SK-N-SH (cell line): ENCODE data around the gene TMEM41A. TPM values are rescaled to one million over a fixed set of nuclear protein-coding genes. Genes with fewer than 3 reads are reported as not detected.

ENCODE experiments used
- CTCF ChIA-PET: fragments of 300-600, 350-600 bp; formaldehyde crosslinking; extraction: SDS; loops from one replicate; lab custom pipeline; 2021; lab: Yijun Ruan, JAX
- POLR2A ChIA-PET: fragments of 350-600 bp; sonication (Branson Sonifier 250); formaldehyde crosslinking; extraction: SDS; loops from one replicate; lab custom pipeline; 2020; ENCODE audit warnings: antibody characterized with exemption, inconsistent platforms; lab: Yijun Ruan, JAX
- DNase-seq: peaks from one replicate; pipeline ENCODE4 v3.0.0; 2012
- H2AFZ ChIP-seq: fragments of 200-600 bp; sonication (generic); 2 replicates; pipeline ENCODE4 v1.8.1; 2016; ENCODE audit warnings: antibody characterized with exemption, mild to moderate bottlenecking, low read depth
- H3F3A ChIP-seq: fragments of 200-600 bp; sonication (generic); replicated peaks from 2 replicates; pipeline ENCODE3; 2016; ENCODE audit warnings: antibody characterized with exemption, mild to moderate bottlenecking; ENCODE audit not compliant: insufficient read depth
- H3K27ac ChIP-seq, 2 experiments: fragments of 200-500 bp in 1 of 2; fragments of 200-600 bp in 1 of 2; sonication (Bioruptor generic) in 1 of 2; sonication (generic), shearing (Covaris generic) in 1 of 2; 2 replicates each; pipeline versions ENCODE4 v1.5.1 to v1.6.1; 2014 to 2016; ENCODE audit warnings: low read depth in 2 of 2, inconsistent platforms in 1 of 2, low read length in 1 of 2, mild to moderate bottlenecking in 1 of 2, mixed read lengths in 1 of 2
- H3K27me3 ChIP-seq: fragments of 200-600 bp; sonication (generic), shearing (Covaris generic); 2 replicates; pipeline ENCODE4 v1.6.1; 2016; ENCODE audit warnings: mixed run types; ENCODE audit not compliant: insufficient read depth
- H3K36me3 ChIP-seq, 2 experiments: fragments of 200-500 bp in 1 of 2; fragments of 200-600 bp in 1 of 2; sonication (Bioruptor generic) in 1 of 2; sonication (generic) in 1 of 2; replicated peaks in 1 of 2; 2 replicates each; pipeline versions ENCODE3 to v1.5.1; 2014 to 2016; ENCODE audit warnings: low read length in 1 of 2, mild to moderate bottlenecking in 1 of 2; ENCODE audit not compliant: insufficient read depth in 2 of 2, control insufficient read depth in 1 of 2
- H3K4me1 ChIP-seq, 2 experiments: fragments of 200-500 bp in 1 of 2; fragments of 200-600 bp in 1 of 2; sonication (Bioruptor generic) in 1 of 2; sonication (generic), shearing (Covaris generic) in 1 of 2; 2 replicates each; pipeline versions ENCODE4 v1.5.1 to v1.6.1; 2014 to 2016; ENCODE audit warnings: low read depth in 1 of 2, low read length in 1 of 2, mixed run types in 1 of 2; ENCODE audit not compliant: insufficient read depth in 2 of 2, control insufficient read depth in 1 of 2
- H3K4me2 ChIP-seq: fragments of 200-600 bp; sonication (generic), shearing (Covaris generic); 2 replicates; pipeline ENCODE4 v1.6.1; 2017; ENCODE audit warnings: mixed run types
- H3K4me3 ChIP-seq, 2 experiments: fragments of 200-500 bp in 1 of 2; fragments of 200-600 bp in 1 of 2; sonication (Bioruptor generic) in 1 of 2; sonication (generic), shearing (Covaris generic) in 1 of 2; 2 replicates each; pipeline versions ENCODE4 v1.5.1 to v1.8.1; 2014 to 2016; ENCODE audit warnings: low read depth in 2 of 2, inconsistent platforms in 1 of 2, low read length in 1 of 2, mild to moderate bottlenecking in 1 of 2, mixed read lengths in 1 of 2, moderate library complexity in 1 of 2
- H3K79me2 ChIP-seq: fragments of 200-600 bp; sonication (generic); 2 replicates; pipeline ENCODE4 v1.8.1; 2017; ENCODE audit warnings: mild to moderate bottlenecking; ENCODE audit not compliant: insufficient read depth
- H3K9ac ChIP-seq: fragments of 200-600 bp; sonication (generic); 2 replicates; pipeline ENCODE4 v1.6.1; 2017; ENCODE audit warnings: mixed run types
- H3K9me2 ChIP-seq: fragments of 200-600 bp; sonication (generic); 2 replicates; pipeline ENCODE4 v1.6.1; 2017; ENCODE audit warnings: mixed run types
- H3K9me3 ChIP-seq: fragments of 200-600 bp; sonication (generic); 2 replicates; pipeline ENCODE4 v1.6.1; 2017; ENCODE audit warnings: mixed run types, mild to moderate bottlenecking, moderate library complexity
- H4K20me1 ChIP-seq: fragments of 200-600 bp; sonication (generic); 2 replicates; pipeline ENCODE4 v1.6.1; 2017; ENCODE audit warnings: mild to moderate bottlenecking, mixed run types; ENCODE audit not compliant: insufficient read depth
- ELF1 ChIP-seq: IDR thresholded peaks from 2 replicates; pipeline ENCODE4 v1.4.0; 2012
- FOSL2 ChIP-seq: IDR thresholded peaks from 2 replicates; pipeline ENCODE4 v1.4.0; 2012; ENCODE audit warnings: low read depth, mild to moderate bottlenecking, moderate library complexity, borderline replicate concordance
- FOXM1 ChIP-seq: IDR thresholded peaks from 2 replicates; pipeline ENCODE4 v1.4.0; 2012; ENCODE audit warnings: low read depth, mild to moderate bottlenecking
- GABPA ChIP-seq: IDR thresholded peaks from 2 replicates; pipeline ENCODE4 v1.4.0; 2012; ENCODE audit warnings: low read depth, mild to moderate bottlenecking
- GATA2 ChIP-seq: sonication (generic); formaldehyde crosslinking; IDR thresholded peaks from 2 replicates; pipeline ENCODE4 v1.5.0; 2020; ENCODE audit warnings: mild to moderate bottlenecking, missing genetic modification reagents
- IRF3 ChIP-seq: fragments of 150-350 bp; IDR thresholded peaks from 2 replicates; pipeline ENCODE4 v1.6.1; 2016; ENCODE audit warnings: mild to moderate bottlenecking, low read depth, low read length
- JUND ChIP-seq: IDR thresholded peaks from 2 replicates; pipeline ENCODE4 v1.4.0; 2012
- MEF2A ChIP-seq: IDR thresholded peaks from 2 replicates; pipeline ENCODE4 v1.4.0; 2012; ENCODE audit warnings: low read depth, borderline replicate concordance
- MXI1 ChIP-seq: IDR thresholded peaks from 2 replicates; pipeline ENCODE4 v1.6.1; 2012; ENCODE audit warnings: mild to moderate bottlenecking, low read depth, low read length, improper control_type of control experiment
- NRF1 ChIP-seq: IDR thresholded peaks from 2 replicates; pipeline ENCODE4 v1.6.1; 2012; ENCODE audit warnings: low read depth, mild to moderate bottlenecking, low read length
- PBX3 ChIP-seq: IDR thresholded peaks from 2 replicates; pipeline ENCODE4; 2012
- POLR2AphosphoS5 ChIP-seq: IDR thresholded peaks from 2 replicates; pipeline ENCODE4 v1.6.1; 2012; ENCODE audit warnings: low read depth, low read length
- RXRA ChIP-seq: IDR thresholded peaks from 2 replicates; pipeline ENCODE4 v1.4.0; 2012; ENCODE audit warnings: low read depth, mild to moderate bottlenecking, borderline replicate concordance
- TEAD4 ChIP-seq: IDR thresholded peaks from 2 replicates; pipeline ENCODE4 v1.4.0; 2012; ENCODE audit warnings: mild to moderate bottlenecking, borderline replicate concordance; ENCODE audit not compliant: insufficient read depth
- USF1 ChIP-seq: IDR thresholded peaks from 2 replicates; pipeline ENCODE4 v1.4.0; 2012; ENCODE audit warnings: low read depth, borderline replicate concordance
- ZBTB33 ChIP-seq: IDR thresholded peaks from 2 replicates; pipeline ENCODE4 v1.4.0; 2012; ENCODE audit warnings: low read depth, borderline replicate concordance
- WGBS: methylation state at CpG from one replicate; pipeline ENCODE4 v1.1.6; 2017; ENCODE audit warnings: low lambda C conversion rate; 5-methylcytosine and 5-hydroxymethylcytosine counted together
- polyA plus RNA-seq, 3 experiments: library from polyadenylated mRNA; depleted of rRNA; stranded (reverse); fragments of >200 nt; gene quantifications; 2 replicates each; pipeline ENCODE4 v1.2.3, GENCODE V29; 2012

The TMEM41A gene
- polyA plus RNA-seq, 1 of the 3 experiments (the other 2 are of a cell fraction): 9.4 TPM

DNA sequence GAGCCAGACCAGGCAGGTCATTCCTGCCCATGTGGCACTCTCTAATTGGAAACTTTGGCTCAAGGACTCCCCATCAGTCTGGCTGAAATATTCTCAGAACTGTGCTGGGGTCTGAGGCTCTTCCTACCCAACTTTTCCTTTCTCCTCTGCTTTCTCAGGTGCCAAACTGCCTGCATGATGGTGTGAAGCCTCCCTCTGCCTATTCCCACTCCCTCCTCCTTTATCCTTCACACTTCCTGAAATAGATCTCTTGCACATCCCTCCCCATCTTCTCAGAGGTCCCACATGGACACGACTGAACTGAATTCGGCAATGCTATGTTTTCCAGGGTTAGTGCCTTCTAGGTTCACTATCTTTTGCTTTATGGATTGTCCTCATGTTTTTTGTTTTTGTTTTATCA is 41.1 kb upstream of the TMEM41A start:
- POLR2A ChIA-PET: no interaction called here
- TF ChIP-seq GATA2 (CRISPR knock-in tag) (no peak), IRF3 (no peak), JUND (no peak), FOSL2 (no peak), FOXM1 (no peak), USF1 (no peak), ZBTB33 (no peak), NRF1 (no peak), RXRA (no peak), MEF2A (no peak), MXI1 (no peak), ELF1 (no peak), PBX3 (no peak), TEAD4 (no peak), POLR2AphosphoS5 (no peak), GABPA (no peak)
- WGBS: 74% methylated on average over 2 of the region's 2 CpGs

More for the DNA sequence above, 41.1 kb upstream of the TMEM41A start:
- no peak overlapping the region for H3K4me3 ChIP-seq
- no peaks in the 10 kb centered on the region for H3K36me3 ChIP-seq
- H4K20me1 ChIP-seq: no peaks in the 10 kb centered on the region
- no peaks in the 10 kb centered on the region for H3K27me3 ChIP-seq
- CTCF ChIA-PET: no interaction called here
- H3K4me2 ChIP-seq: no peak overlapping the region
- no peak overlapping the region for H3K9ac ChIP-seq
- no peaks in the 10 kb centered on the region for H3K9me3 ChIP-seq
- H3K4me1 ChIP-seq: peaks cover 0 to 4% of the 10 kb centered on the region in 2 experiments; a peak in 1 of 4 replicates
- no peak overlapping the region for H2AFZ ChIP-seq
- H3K79me2 ChIP-seq: no peaks in the 10 kb centered on the region
- no peak overlapping the region for H3K27ac ChIP-seq
- H3F3A ChIP-seq: no peaks in the 10 kb centered on the region
- no peaks in the 10 kb centered on the region for H3K9me2 ChIP-seq
- DNase-seq: no peak
